GM19438 (cell line): Measurements from ENCODE around the gene NLGN3.
"Not testable (repeated sequence)": the region's sequence is repeated elsewhere in the genome, so short reads cannot be mapped to it uniquely, and the experiment has no call there.

ENCODE experiments used
- ATAC-seq: cut with Tn5 transposase; IDR thresholded peaks from one replicate; pipeline ENCODE4 v1.9.1; 2021; ENCODE audit warnings: low read depth; ENCODE audit not compliant: unreplicated experiment

NLGN3 gene

DNA sequence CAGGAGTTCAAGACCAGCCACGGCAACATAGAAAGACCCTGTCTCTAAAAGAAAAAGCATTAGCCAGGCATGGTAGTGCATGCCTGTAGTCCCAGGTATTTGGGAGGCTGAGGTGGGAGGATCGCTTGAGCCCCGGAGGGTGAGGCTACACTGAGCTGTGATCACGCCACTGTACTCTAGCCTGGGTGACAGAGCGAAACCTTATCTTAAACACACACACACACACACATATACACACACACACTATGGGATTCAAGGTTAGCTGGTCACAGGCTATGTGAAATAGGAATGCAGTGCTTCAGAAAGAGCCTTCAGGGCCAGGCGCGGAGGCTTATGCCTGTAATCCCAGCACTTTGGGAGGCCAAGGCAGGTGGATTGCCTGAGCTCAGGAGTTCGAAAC is 23.5 kb downstream of the NLGN3 start:
- ATAC-seq, result no peak

DNA sequence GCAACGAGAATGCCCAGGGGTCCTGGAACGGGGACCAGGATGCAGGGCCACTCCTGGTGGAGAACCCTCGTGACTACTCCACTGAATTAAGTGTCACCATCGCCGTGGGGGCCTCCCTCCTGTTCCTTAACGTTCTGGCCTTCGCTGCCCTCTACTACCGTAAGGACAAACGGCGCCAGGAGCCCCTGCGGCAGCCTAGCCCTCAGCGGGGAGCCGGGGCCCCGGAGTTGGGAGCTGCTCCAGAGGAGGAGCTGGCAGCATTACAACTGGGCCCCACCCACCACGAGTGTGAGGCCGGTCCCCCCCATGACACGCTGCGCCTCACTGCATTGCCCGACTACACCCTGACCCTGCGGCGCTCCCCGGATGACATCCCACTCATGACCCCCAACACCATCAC is 24.9 kb downstream of the NLGN3 start:
- ATAC-seq, result no peak

GRCh38 chrX:71170660-71171059 is 26.0 kb downstream of the NLGN3 start:
- no peak for ATAC-seq

DNA sequence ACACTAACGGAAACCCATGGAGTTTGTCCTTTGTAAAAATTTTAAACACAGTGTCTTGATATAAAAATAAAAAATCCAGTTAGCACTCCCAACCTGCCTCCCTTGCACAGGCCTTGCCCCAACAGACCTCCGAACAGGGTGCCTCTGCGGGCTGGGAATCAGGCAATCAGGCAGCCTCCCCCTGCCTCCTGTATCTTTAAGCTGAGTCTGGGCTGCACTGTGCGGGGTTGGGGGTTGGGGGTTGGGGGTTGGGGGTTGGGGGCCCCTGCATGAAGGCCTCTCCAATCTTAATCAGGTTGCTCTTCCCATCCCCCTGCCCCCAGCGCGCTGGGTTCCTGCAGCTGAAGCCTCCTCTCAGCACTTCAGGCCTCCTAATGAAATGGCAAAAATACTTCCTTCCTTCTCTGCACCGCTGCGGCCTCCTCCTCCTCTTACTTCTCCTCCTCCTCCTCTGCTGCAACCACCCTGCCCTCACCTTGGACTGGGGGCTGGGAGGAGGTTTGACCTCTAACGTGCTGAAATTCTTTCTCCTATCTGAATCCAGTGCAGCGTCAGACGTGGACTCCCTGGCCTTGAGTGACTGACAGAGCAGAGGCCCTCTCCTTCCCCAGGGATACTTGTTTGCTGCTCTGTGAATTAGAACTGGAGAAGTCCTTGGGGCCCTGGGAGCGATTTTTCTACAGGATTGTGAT is 26.6 kb downstream of the NLGN3 start:
- ATAC-seq, result no peak

DNA sequence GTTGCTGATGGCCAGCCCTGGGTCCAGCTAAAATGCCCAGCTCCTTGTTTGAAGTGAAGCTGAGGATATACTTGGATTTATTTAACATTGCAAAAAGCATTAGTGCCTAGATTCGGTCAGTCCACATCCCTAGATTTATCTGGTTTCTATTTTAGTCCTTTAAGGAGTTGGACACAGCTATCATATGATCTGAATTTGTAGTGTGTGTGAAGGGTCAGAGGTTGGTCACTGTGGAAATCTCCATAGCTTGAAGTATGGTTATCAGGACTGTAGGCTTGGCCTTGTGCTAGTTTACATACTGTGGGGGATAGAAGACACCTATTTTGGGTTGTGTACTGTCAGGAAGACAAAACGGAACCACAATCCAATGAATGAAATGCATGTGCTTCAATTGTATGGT is 28.8 kb downstream of the NLGN3 start:
- ATAC-seq, result no peak

GRCh38 chrX:71174795-71175194 is 30.2 kb downstream of the NLGN3 start:
- ATAC-seq, result no peak

GRCh38 chrX:71175531-71175930 is 30.9 kb downstream of the NLGN3 start:
- no peak for ATAC-seq

DNA sequence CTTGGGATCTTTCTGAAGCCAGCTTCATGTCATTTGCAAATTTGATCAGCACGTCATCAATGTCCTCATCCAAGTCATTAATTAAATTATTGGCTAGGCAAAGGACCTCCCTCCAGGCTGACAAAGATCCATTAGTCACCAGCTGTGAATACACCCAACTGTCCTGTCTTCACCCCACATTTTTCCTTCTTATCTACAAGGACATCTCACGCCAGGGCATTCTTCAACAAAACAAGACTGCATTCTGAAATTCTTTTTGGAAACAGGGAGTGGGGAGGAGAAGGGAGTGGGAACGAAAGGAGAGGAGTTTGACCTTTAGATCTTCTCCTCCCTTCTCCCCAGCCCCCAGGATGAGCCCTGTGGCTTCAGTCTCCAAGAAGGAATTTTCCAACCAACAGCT is 32.7 kb downstream of the NLGN3 start:
- no peak for ATAC-seq

DNA sequence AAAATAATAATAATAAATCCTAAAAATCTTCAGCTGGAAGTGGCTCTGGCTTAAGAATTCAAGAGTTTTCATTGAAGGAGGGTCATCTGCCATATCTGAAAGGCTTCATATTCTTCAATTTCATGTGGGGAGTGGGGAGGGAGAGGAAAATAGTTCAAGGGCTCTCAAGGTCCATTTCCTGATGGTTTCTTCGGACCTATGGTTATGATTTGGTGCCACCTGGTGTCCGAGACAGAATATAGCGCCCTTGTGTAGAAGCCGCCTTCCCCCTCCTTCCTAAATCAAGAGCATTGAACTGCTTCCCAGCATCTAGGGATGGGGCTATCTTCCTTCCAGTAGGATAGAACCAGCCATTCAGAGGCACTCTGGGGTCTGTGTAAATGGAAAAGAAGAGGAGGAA is 34.3 kb downstream of the NLGN3 start:
- ATAC-seq, result no peak

- ATAC-seq, result not testable (repeated sequence)
Measured at GRCh38 chrX:71180579-71181265, 36.1 kb downstream of the NLGN3 start.

- ATAC-seq, result peak; percentile 52
Measured at GRCh38 chrX:71181558-71181909, 36.9 kb downstream of the NLGN3 start.

- ATAC-seq, result peak; percentile 88
Measured at GRCh38 chrX:71181910-71182799, 37.5 kb downstream of the NLGN3 start.

- no peak for ATAC-seq
Measured at GRCh38 chrX:71182871-71183270, 38.2 kb downstream of the NLGN3 start.

DNA sequence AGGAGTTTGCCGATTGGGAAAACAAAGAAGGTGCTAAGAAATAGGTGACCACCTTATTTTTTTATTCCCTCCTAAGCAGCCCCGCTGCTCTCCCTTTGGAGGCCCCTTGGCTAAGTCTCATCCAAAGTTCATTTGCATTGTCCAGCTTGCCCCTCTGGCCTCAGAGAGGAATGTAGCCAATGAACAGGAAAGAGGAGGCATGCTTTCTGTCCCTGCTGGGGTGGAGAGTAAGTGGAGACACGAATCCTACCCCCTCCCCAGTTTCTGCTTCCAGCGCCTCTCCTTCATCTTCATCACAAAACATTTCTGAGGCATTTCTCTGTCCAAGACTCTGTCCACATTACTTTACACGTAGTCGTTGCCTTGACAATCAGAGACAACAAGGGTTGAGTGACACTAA is 38.7 kb downstream of the NLGN3 start:
- ATAC-seq, result no peak

DNA sequence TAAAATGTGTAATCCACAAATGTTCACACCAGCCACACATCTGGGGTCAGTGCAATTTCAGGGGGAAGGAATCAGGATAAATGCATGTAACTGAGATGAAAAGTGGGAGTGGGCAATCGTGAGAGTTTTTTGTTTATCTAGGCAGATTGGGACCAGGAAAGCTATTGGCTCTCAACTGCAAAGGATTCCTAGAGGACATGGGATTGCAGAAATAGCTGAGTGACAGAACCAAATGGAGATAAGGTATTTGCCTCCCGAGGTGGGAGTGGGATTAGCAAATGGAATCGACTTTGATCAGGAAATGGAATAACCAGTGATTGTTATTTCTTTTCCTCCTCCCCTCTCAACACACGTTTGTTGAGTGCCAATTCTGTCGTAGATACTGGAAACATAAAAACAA is 39.5 kb downstream of the NLGN3 start:
- no peak for ATAC-seq

DNA sequence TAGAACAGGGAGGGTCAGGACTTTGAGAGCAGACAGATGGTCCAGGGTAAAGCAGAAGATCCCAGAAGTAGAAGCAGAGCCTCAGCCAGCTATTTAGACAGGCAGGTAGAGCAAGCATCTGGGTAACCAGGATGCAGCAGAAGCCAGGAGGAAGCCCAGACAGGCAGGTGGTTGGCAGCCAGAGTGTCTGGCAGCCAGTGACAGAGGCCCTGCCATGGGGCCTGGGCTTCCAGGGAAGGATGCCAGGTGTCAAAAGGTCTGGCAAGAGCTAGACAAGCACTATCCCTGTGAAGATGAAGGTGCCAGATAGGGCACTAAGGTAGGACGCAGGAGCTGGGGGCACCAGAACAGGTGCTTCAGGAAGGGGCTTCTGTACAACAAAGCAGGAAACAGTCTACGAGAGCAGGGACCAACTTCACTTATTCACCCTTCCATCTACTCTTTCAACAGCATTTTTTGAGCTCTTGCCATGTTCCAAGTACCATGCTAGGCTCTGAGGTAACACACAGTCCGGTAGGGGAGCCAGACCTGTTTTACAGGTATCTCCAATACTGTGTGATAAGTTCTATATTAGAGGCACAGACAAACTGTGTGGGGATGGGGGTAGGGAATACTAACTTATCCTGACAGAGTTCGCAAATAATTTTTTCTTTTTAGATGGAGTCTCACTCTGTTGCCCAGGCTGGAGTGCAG is 40.3 kb downstream of the NLGN3 start:
- ATAC-seq, result no peak

DNA sequence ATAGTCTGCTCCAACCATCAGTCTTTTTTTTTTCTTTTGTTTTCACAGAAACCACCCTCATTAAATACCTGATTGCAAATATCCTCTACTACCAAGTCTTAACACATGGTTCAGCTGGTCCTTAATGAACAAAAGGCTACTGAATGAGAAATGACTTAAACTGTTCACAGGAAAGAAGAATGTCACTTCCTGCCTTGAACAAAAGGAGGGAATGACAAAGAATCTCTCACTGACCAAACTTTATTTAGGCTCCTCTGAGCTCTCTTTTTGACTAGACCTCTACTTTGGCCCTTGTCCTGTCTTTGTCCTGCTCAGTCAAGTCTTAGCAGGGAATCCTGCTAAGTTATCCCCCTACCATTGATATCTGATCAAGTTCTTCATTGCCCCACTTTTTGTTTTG is 46.6 kb downstream of the NLGN3 start:
- no peak for ATAC-seq

GRCh38 chrX:71195964-71196649 is 51.5 kb downstream of the NLGN3 start:
- ATAC-seq, result peak; percentile 56

GRCh38 chrX:71198066-71198465 is 53.4 kb downstream of the NLGN3 start:
- peak; percentile 71 for ATAC-seq

DNA sequence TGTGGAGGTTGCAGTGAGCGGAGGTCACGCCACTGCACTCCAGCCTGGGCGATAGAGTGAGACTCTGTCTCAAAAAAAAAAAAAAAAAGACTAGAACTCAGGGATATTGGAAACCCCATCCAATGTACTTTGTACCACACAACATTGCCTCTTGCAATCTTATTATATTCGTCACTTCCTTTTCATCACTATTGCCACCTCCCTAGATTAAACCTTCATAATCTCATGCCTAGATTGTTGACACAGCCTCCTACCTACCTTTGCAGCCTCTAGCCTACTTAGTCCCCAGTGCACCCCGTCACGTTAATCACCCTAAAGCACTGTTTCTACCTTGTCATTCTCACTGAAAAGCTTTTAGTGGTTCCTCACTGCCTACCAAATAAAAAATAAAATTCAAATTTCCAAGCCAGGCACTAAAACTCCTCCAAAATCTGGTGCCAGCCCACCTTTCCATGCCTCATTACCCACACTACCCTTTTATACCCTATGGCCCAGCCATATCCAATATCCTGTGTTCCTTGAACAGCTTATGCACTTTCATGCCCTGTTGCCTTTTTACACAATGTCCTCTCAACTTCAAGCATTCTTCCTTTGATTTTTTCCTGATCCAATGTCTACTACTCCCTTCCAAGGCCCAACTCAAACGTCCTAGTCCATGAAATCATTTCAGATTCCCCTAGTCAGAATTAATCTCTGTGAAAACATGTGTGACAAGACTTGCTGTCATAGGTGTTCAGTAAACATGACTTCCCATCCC is 54.8 kb downstream of the NLGN3 start:
- no peak for ATAC-seq
